Mucosa of stomach (tissue), 1 donor: ENCODE measurements around the gene ADGRG3.

ENCODE experiments used
- H3K27me3 ChIP-seq: one replicate; pipeline ENCODE4 v1.7.0; 2013; ENCODE audit warnings: mild to moderate bottlenecking, low read length; ENCODE audit not compliant: control insufficient read depth, insufficient read depth
- H3K36me3 ChIP-seq: one replicate; pipeline ENCODE4 v1.7.0; 2013; ENCODE audit warnings: low read length; ENCODE audit not compliant: control insufficient read depth, insufficient read depth
- H3K4me1 ChIP-seq: one replicate; pipeline ENCODE4 v1.7.0; 2013; ENCODE audit warnings: mild to moderate bottlenecking, low read length; ENCODE audit not compliant: control insufficient read depth, insufficient read depth
- H3K4me3 ChIP-seq: one replicate; pipeline ENCODE4 v1.7.0; 2013; ENCODE audit warnings: low read length
- H3K9ac ChIP-seq: one replicate; pipeline ENCODE4 v1.7.0; 2013; ENCODE audit warnings: mild to moderate bottlenecking, low read length, moderate library complexity
- H3K9me3 ChIP-seq: one replicate; pipeline ENCODE4 v1.7.0; 2013; ENCODE audit warnings: mild to moderate bottlenecking, low read length, moderate library complexity; ENCODE audit not compliant: control insufficient read depth
- donor health status: Pancreatic carcinoma.

The ADGRG3 gene

GRCh38 chr16:57651344-57652333 is 16.5 kb upstream of the ADGRG3 start:
- no peaks in the 10 kb centered on the region for H3K27me3 ChIP-seq
- no peak overlapping the region for H3K4me3 ChIP-seq
- peaks cover 8% of the 10 kb centered on the region for H3K4me1 ChIP-seq
- no peaks in the 10 kb centered on the region for H3K9me3 ChIP-seq
- no peak overlapping the region for H3K9ac ChIP-seq
- H3K36me3 ChIP-seq: no peaks in the 10 kb centered on the region

- no peak overlapping the region for H3K9ac ChIP-seq
- no peaks in the 10 kb centered on the region for H3K27me3 ChIP-seq
- H3K36me3 ChIP-seq: no peaks in the 10 kb centered on the region
- no peak overlapping the region for H3K4me3 ChIP-seq
- peaks cover 3% of the 10 kb centered on the region for H3K4me1 ChIP-seq
- no peaks in the 10 kb centered on the region for H3K9me3 ChIP-seq
Measured at GRCh38 chr16:57652695-57653471, 15.2 kb upstream of the ADGRG3 start.

DNA sequence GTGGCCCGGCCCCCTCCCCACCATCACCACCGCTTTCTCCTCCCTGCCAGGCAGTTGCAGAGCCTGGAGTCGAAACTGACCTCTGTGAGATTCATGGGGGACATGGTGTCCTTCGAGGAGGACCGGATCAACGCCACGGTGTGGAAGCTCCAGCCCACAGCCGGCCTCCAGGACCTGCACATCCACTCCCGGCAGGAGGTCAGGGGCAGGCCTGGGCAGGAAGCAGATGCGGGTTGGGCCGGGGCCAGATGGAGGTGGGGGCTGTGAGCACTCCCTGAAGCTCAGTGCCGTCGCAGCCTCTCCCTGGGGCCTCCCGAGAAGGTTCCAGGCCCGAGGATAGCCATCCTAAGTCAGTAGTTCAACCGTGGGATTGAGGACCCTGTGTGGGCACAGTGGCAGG is 14.2 kb upstream of the ADGRG3 start:
- Histone ChIP-seq H3K4me1 (peaks cover 3% of the 10 kb centered on the region), H3K9ac (no peak overlapping the region), H3K27me3 (no peaks in the 10 kb centered on the region), H3K9me3 (no peaks in the 10 kb centered on the region), H3K36me3 (no peaks in the 10 kb centered on the region), H3K4me3 (no peak overlapping the region)

DNA sequence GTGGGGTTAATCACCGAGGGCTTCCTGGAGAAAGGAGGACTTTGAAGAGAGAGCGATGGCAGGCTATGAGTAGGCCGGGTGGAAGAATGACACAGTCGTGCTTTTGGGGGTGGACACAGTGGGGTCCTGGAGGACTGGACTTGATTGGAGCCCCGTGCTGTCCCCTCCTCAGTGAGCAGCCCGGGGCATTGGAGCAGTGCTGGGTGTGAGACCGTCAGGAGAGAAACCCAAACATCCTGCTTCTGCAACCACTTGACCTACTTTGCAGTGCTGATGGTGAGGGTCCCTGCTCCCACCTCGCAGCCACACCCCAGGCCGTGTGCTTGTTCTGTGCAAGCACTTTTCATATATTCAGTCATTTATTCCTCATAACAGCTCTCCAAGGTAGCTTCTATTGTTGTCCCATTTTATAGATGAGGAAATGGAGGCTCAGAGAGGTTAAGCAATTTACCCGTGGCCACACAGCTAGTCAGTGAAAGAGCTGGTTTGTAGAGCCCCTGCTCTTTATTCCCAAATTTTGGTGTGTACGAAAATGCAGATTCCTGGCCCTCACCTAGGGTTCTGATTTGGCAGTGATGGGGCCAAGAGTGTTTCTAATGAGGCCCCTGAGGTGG is 11.7 kb upstream of the ADGRG3 start:
- H3K36me3 ChIP-seq: no peaks in the 10 kb centered on the region
- H3K4me1 ChIP-seq: no peaks in the 10 kb centered on the region
- H3K9ac ChIP-seq: no peak overlapping the region
- H3K4me3 ChIP-seq: no peak overlapping the region
- H3K27me3 ChIP-seq: no peaks in the 10 kb centered on the region
- no peaks in the 10 kb centered on the region for H3K9me3 ChIP-seq

DNA sequence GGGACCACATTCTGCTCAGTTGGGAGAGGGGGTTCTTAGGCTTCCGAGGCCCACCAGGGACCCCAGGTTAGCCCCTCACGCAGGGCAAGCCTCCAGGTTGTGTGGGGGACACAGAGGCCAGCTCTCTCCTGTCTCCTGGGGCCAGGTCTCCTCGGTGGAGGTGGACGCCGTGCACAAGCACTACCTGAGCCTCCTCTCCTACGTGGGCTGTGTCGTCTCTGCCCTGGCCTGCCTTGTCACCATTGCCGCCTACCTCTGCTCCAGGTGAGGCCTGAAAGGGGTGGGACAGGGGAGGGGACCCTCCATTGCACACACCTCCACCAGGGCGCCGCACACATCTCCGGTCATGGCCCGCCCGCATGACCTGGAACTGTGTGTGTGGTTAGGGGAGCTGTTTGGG is 10.9 kb upstream of the ADGRG3 start:
- Histone ChIP-seq H3K9ac (no peak overlapping the region), H3K9me3 (no peaks in the 10 kb centered on the region), H3K4me1 (no peaks in the 10 kb centered on the region), H3K36me3 (no peaks in the 10 kb centered on the region), H3K4me3 (no peak overlapping the region), H3K27me3 (no peaks in the 10 kb centered on the region)

DNA sequence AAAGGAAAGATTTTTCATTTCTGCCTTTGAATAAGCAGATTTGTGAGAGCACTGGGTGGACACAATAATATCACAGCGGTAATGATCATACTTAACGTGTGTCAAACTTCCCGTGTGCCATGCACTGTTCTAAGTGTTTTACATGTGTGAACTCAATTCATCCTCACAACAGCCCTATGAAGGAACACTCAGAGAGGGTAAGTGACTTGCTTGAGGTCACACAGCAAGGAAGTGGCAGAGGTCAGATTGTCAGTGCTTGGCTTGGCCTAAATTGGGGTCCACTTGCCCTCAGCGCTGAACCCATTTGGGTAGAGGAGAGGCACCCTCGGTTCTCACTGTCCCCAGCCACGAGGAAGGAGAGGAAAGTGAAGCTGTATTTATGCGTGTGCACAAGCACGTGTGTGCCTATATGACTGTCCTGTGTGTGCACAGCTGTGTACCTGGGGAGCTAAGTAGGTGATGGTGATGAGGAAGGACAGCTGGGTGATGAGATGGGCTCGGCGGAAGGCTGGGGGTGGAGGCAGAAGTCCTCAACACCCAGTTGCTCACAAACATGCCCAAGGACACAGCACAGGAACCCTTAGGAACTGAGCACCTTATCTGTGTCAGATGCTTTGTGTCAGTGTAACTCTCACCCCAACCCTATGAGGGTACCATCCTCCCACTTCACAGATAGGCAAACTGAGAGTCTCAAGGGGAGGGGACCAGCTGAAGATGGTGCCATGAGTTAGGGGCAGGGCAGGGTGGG is 9.8 kb upstream of the ADGRG3 start:
- no peaks in the 10 kb centered on the region for H3K27me3 ChIP-seq
- H3K36me3 ChIP-seq: no peaks in the 10 kb centered on the region
- H3K9me3 ChIP-seq: no peaks in the 10 kb centered on the region
- H3K9ac ChIP-seq: no peak overlapping the region
- no peak overlapping the region for H3K4me3 ChIP-seq
- no peaks in the 10 kb centered on the region for H3K4me1 ChIP-seq

DNA sequence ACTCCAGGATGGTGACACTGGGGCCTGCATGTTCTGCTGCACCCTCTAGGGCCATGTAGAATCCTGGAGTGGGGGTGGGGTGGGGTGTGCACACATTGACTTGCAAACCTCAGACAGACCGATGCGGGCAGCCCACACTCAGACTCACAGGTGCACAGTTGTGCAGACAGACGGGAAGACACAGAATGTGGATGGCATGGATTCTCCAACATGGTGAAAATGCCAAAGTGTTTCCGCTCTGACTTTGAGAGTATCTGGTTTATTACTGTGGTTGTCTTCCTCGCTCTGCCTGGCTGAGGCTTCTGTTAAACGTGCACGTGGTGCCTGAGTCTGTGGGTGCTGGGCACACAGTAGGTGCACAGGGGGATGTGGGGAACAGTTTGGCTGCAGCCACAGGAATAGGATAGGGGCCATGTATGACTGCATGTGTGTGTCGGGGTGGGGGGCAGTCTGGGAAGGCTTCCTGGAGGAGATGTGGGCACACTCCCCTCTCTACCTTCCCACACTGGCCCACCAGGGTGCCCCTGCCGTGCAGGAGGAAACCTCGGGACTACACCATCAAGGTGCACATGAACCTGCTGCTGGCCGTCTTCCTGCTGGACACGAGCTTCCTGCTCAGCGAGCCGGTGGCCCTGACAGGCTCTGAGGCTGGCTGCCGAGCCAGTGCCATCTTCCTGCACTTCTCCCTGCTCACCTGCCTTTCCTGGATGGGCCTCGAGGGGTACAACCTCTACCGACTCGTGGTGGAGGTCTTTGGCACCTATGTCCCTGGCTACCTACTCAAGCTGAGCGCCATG is 9.0 kb upstream of the ADGRG3 start:
- no peak overlapping the region for H3K9ac ChIP-seq
- no peak overlapping the region for H3K4me3 ChIP-seq
- no peaks in the 10 kb centered on the region for H3K27me3 ChIP-seq
- H3K36me3 ChIP-seq: no peaks in the 10 kb centered on the region
- H3K9me3 ChIP-seq: no peaks in the 10 kb centered on the region
- no peaks in the 10 kb centered on the region for H3K4me1 ChIP-seq

GRCh38 chr16:57660715-57661463 is 7.2 kb upstream of the ADGRG3 start:
- no peaks in the 10 kb centered on the region for H3K27me3 ChIP-seq
- H3K36me3 ChIP-seq: no peaks in the 10 kb centered on the region
- no peaks in the 10 kb centered on the region for H3K4me1 ChIP-seq
- H3K4me3 ChIP-seq: no peak overlapping the region
- H3K9ac ChIP-seq: no peak overlapping the region
- H3K9me3 ChIP-seq: no peaks in the 10 kb centered on the region

- H3K9me3 ChIP-seq: no peaks in the 10 kb centered on the region
- H3K27me3 ChIP-seq: no peaks in the 10 kb centered on the region
- H3K36me3 ChIP-seq: no peaks in the 10 kb centered on the region
- no peak overlapping the region for H3K9ac ChIP-seq
- H3K4me3 ChIP-seq: no peak overlapping the region
- no peaks in the 10 kb centered on the region for H3K4me1 ChIP-seq
Measured at GRCh38 chr16:57661510-57661909, 6.6 kb upstream of the ADGRG3 start.

- H3K36me3 ChIP-seq: no peaks in the 10 kb centered on the region
- no peak overlapping the region for H3K4me3 ChIP-seq
- no peaks in the 10 kb centered on the region for H3K27me3 ChIP-seq
- no peaks in the 10 kb centered on the region for H3K9me3 ChIP-seq
- no peaks in the 10 kb centered on the region for H3K4me1 ChIP-seq
- no peak overlapping the region for H3K9ac ChIP-seq
Measured at GRCh38 chr16:57661936-57662906, 5.9 kb upstream of the ADGRG3 start.
